ENCODE measurements around the gene TSACC.

TSACC gene

GRCh38 chr1:156390469-156391365 is 52.4 kb downstream of the TSACC start:
- H3K27ac ChIP-seq (ENCODE audit: low read length): no peak overlapping the region
- no peaks in the 10 kb centered on the region for H4K20me1 ChIP-seq (ENCODE audit: insufficient read depth, low read length)
- DNase-seq (no peak), ATAC-seq (ENCODE audit: insufficient read depth, low read depth) (no peak)
- no peak for TF ChIP-seq EZH2 (IDR thresholded peaks at IDR 0.05; ENCODE audit: borderline replicate concordance, low read depth, low read length, severe bottlenecking)
- no peak for TF ChIP-seq CTCF (IDR thresholded peaks at IDR 0.05; ENCODE audit: borderline replicate concordance, extremely low read depth, low read length, poor library complexity, severe bottlenecking)
- peaks cover 4% of the 10 kb centered on the region for H3K4me1 ChIP-seq (ENCODE audit: insufficient read depth, low read length)
- no peak overlapping the region for H3K4me3 ChIP-seq (ENCODE audit: low read depth in 1 of 2, low read length in 2 of 2)
- H3K4me2 ChIP-seq (ENCODE audit: insufficient read depth, low read length): no peak overlapping the region
- H3K36me3 ChIP-seq (ENCODE audit: insufficient read depth, low read length): no peaks in the 10 kb centered on the region
- H3K27me3 ChIP-seq (ENCODE audit: insufficient read depth, low read length, poor library complexity): no peaks in the 10 kb centered on the region
- no peak overlapping the region for H3K9ac ChIP-seq (ENCODE audit: low read depth, low read length)
- H3K9me3 ChIP-seq (ENCODE audit: insufficient read depth, low read length, severe bottlenecking): no peaks in the 10 kb centered on the region
- no peak overlapping the region for H2AFZ ChIP-seq (ENCODE audit: low read depth, low read length)
- no peaks in the 10 kb centered on the region for H3K79me2 ChIP-seq (ENCODE audit: insufficient read depth, low read length)

GRCh38 chr1:156391366-156391677 is 53.0 kb downstream of the TSACC start:
- Histone ChIP-seq H3K9ac (ENCODE audit: low read depth, low read length) (no peak overlapping the region), H3K4me1 (ENCODE audit: insufficient read depth, low read length) (no peaks in the 10 kb centered on the region), H3K9me3 (ENCODE audit: insufficient read depth, low read length, severe bottlenecking) (no peaks in the 10 kb centered on the region), H3K4me3 (ENCODE audit: low read depth in 1 of 2, low read length in 2 of 2) (no peak overlapping the region), H3K27me3 (ENCODE audit: insufficient read depth, low read length, poor library complexity) (no peaks in the 10 kb centered on the region), H3K27ac (ENCODE audit: low read length) (no peak overlapping the region), H3K4me2 (ENCODE audit: insufficient read depth, low read length) (no peak overlapping the region), H4K20me1 (ENCODE audit: insufficient read depth, low read length) (no peaks in the 10 kb centered on the region), H3K36me3 (ENCODE audit: insufficient read depth, low read length) (no peaks in the 10 kb centered on the region), H3K79me2 (ENCODE audit: insufficient read depth, low read length) (no peaks in the 10 kb centered on the region), H2AFZ (ENCODE audit: low read depth, low read length) (no peak overlapping the region)
- TF ChIP-seq CTCF (IDR thresholded peaks at IDR 0.05; ENCODE audit: borderline replicate concordance, extremely low read depth, low read length, poor library complexity, severe bottlenecking) (no peak), EZH2 (IDR thresholded peaks at IDR 0.05; ENCODE audit: borderline replicate concordance, low read depth, low read length, severe bottlenecking) (no peak)
- ATAC-seq (ENCODE audit: insufficient read depth, low read depth) (no peak), DNase-seq (no peak)

- no peak overlapping the region for H3K4me3 ChIP-seq (ENCODE audit: low read depth in 1 of 2, low read length in 2 of 2)
- no peak overlapping the region for H2AFZ ChIP-seq (ENCODE audit: low read depth, low read length)
- H3K79me2 ChIP-seq (ENCODE audit: insufficient read depth, low read length): no peaks in the 10 kb centered on the region
- ATAC-seq (ENCODE audit: insufficient read depth, low read depth) (no peak), DNase-seq (no peak)
- H3K27ac ChIP-seq (ENCODE audit: low read length): no peak overlapping the region
- no peaks in the 10 kb centered on the region for H3K36me3 ChIP-seq (ENCODE audit: insufficient read depth, low read length)
- H3K9ac ChIP-seq (ENCODE audit: low read depth, low read length): no peak overlapping the region
- TF ChIP-seq CTCF (IDR thresholded peaks at IDR 0.05; ENCODE audit: borderline replicate concordance, extremely low read depth, low read length, poor library complexity, severe bottlenecking): no peak
- TF ChIP-seq EZH2 (IDR thresholded peaks at IDR 0.05; ENCODE audit: borderline replicate concordance, low read depth, low read length, severe bottlenecking): no peak
- no peaks in the 10 kb centered on the region for H3K9me3 ChIP-seq (ENCODE audit: insufficient read depth, low read length, severe bottlenecking)
- no peaks in the 10 kb centered on the region for H3K27me3 ChIP-seq (ENCODE audit: insufficient read depth, low read length, poor library complexity)
- H3K4me2 ChIP-seq (ENCODE audit: insufficient read depth, low read length): no peak overlapping the region
- H3K4me1 ChIP-seq (ENCODE audit: insufficient read depth, low read length): no peaks in the 10 kb centered on the region
- no peaks in the 10 kb centered on the region for H4K20me1 ChIP-seq (ENCODE audit: insufficient read depth, low read length)
Observed at GRCh38 chr1:156391701-156392100, 53.4 kb downstream of the TSACC start.

All from DND-41 (cell line).